Liver (tissue), 9 donors: ENCODE results near the gene ELAVL3. TPM values are rescaled to one million over a fixed set of nuclear protein-coding genes. Genes with fewer than 3 reads are reported as not detected.

Experiments
- DNase-seq: peaks from one replicate; pipeline ENCODE4 v3.0.0-alpha.2; 2017; ENCODE audit warnings: low spot score
- H3K27ac ChIP-seq, 2 donors: one replicate each; pipeline ENCODE4 v1.7.0; 2013; ENCODE audit warnings: inconsistent platforms in 2 of 2, low read length in 2 of 2, control low read depth in 1 of 2, low read depth in 1 of 2, mild to moderate bottlenecking in 1 of 2
- H3K27me3 ChIP-seq, 4 donors: one replicate each; pipeline versions ENCODE4 v1.6.1 to v1.7.0; 2013; ENCODE audit warnings: low read length in 3 of 4, inconsistent platforms in 1 of 4, mild to moderate bottlenecking in 1 of 4, moderate library complexity in 1 of 4; ENCODE audit not compliant: control insufficient read depth in 4 of 4, insufficient read depth in 4 of 4
- H3K36me3 ChIP-seq, 4 donors: one replicate each; pipeline versions ENCODE4 v1.6.1 to v1.7.0; 2013; ENCODE audit warnings: low read length in 3 of 4, mild to moderate bottlenecking in 3 of 4, low read depth in 1 of 4, moderate library complexity in 1 of 4; ENCODE audit not compliant: control insufficient read depth in 4 of 4, insufficient read depth in 3 of 4
- H3K4me1 ChIP-seq, 4 donors: one replicate each; pipeline versions ENCODE4 v1.6.1 to v1.7.0; 2013; ENCODE audit warnings: low read length in 3 of 4, mild to moderate bottlenecking in 3 of 4, moderate library complexity in 1 of 4; ENCODE audit not compliant: control insufficient read depth in 4 of 4, insufficient read depth in 4 of 4
- H3K4me3 ChIP-seq, 3 donors: one replicate each; pipeline versions ENCODE4 v1.6.1 to v1.7.0; 2013; ENCODE audit warnings: low read length in 3 of 3, control low read depth in 1 of 3, low read depth in 1 of 3, mild to moderate bottlenecking in 1 of 3
- H3K9ac ChIP-seq, 2 donors: one replicate each; pipeline ENCODE4 v1.7.0; 2013; ENCODE audit warnings: low read length in 2 of 2, mild to moderate bottlenecking in 2 of 2, moderate library complexity in 2 of 2, control low read depth in 1 of 2, low read depth in 1 of 2
- H3K9me3 ChIP-seq, 4 donors: one replicate each; pipeline versions ENCODE4 v1.6.1 to v1.7.0; 2013; ENCODE audit warnings: low read length in 3 of 4; ENCODE audit not compliant: control insufficient read depth in 4 of 4
- CTCF ChIP-seq: fragments of 150-350 bp; IDR thresholded peaks from 2 replicates; pipeline ENCODE4 v1.5.1; 2017; ENCODE audit warnings: improper control_type of control experiment, low read depth, low read length; ENCODE audit not compliant: missing input control
- EGR1 ChIP-seq, 2 donors: IDR thresholded peaks; 2 replicates each; pipeline ENCODE4 v1.6.1; 2016 to 2018; ENCODE audit warnings: antibody characterized with exemption in 2 of 2, low read depth in 2 of 2
- FOXA2 ChIP-seq: IDR thresholded peaks from 2 replicates; pipeline ENCODE4 v1.6.1; 2016; ENCODE audit warnings: antibody characterized with exemption
- GABPA ChIP-seq, 2 donors: IDR thresholded peaks in 1 of 2; conservative IDR thresholded peaks in 1 of 2; 2 replicates each; pipeline ENCODE4 v1.6.1; 2016; ENCODE audit warnings: antibody characterized with exemption in 2 of 2, mild to moderate bottlenecking in 1 of 2, moderate library complexity in 1 of 2
- HNF4A ChIP-seq, 2 donors: conservative IDR thresholded peaks; 2 replicates each; pipeline ENCODE4 v1.6.1; 2016; ENCODE audit warnings: antibody characterized with exemption in 2 of 2, mild to moderate bottlenecking in 2 of 2
- JUND ChIP-seq, 2 donors: IDR thresholded peaks; 2 replicates each; pipeline ENCODE4 v1.6.1; 2016; ENCODE audit warnings: antibody characterized with exemption in 2 of 2
- MAX ChIP-seq: IDR thresholded peaks from 2 replicates; pipeline ENCODE4 v1.6.1; 2016; ENCODE audit warnings: antibody characterized with exemption
- NR2F2 ChIP-seq: IDR thresholded peaks from 2 replicates; pipeline ENCODE4 v1.6.1; 2016; ENCODE audit warnings: antibody characterized with exemption
- RAD21 ChIP-seq, 2 donors: IDR thresholded peaks; 2 replicates each; pipeline ENCODE4 v1.6.1; 2016; ENCODE audit warnings: antibody characterized with exemption in 2 of 2, mild to moderate bottlenecking in 2 of 2
- RXRA ChIP-seq, 2 donors: IDR thresholded peaks; 2 replicates each; pipeline ENCODE4 v1.6.1; 2017 to 2018; ENCODE audit warnings: antibody characterized with exemption in 2 of 2, mild to moderate bottlenecking in 1 of 2
- SP1 ChIP-seq: IDR thresholded peaks from 2 replicates; pipeline ENCODE4 v1.6.1; 2018; ENCODE audit warnings: antibody characterized with exemption, mild to moderate bottlenecking
- TAF1 ChIP-seq: conservative IDR thresholded peaks from 2 replicates; pipeline ENCODE4 v1.6.1; 2016; ENCODE audit warnings: antibody characterized with exemption, mild to moderate bottlenecking
- YY1 ChIP-seq: IDR thresholded peaks from 2 replicates; pipeline ENCODE4 v1.6.1; 2016; ENCODE audit warnings: antibody characterized with exemption, mild to moderate bottlenecking
- ZBTB33 ChIP-seq: IDR thresholded peaks from 2 replicates; pipeline ENCODE4 v1.6.1; 2016; ENCODE audit warnings: antibody characterized with exemption
- WGBS: extraction: QIAGEN DNeasy Blood & Tissue Kit; methylation state at CpG from one replicate; pipeline ENCODE4 v1.1.7; 2013; 5-methylcytosine and 5-hydroxymethylcytosine counted together
- polyA plus RNA-seq, 2 donors: library from polyadenylated mRNA; stranded (reverse) in 1 of 2; unstranded in 1 of 2; fragments of 200-250 nt in 1 of 2; fragments of >200 nt in 1 of 2; fragmentation: Nextera tagmentation in 1 of 2; extraction: Ambion mirVana in 1 of 2; gene quantifications; one replicate each; pipeline versions ENCODE4 v1.2.1 to v1.2.3, GENCODE V29; 2013 to 2015
- total RNA-seq, 2 donors: library from RNA; depleted of rRNA; stranded (reverse); fragments of >200 nt; gene quantifications; one replicate each; pipeline ENCODE4 v1.2.3, GENCODE V29; 2014
- TF ChIP-seq, protein P1 (sequence below): IDR thresholded peaks from 2 replicates; pipeline ENCODE4 v1.6.1; 2016; ENCODE audit warnings: antibody characterized with exemption, mild to moderate bottlenecking
- TF ChIP-seq, protein P2 (sequence below): IDR thresholded peaks from 2 replicates; pipeline ENCODE4 v1.6.1; 2016; ENCODE audit warnings: antibody characterized with exemption
- donor health status: healthy.
- donor health status: healthy.
- donor health status: healthy.
- donor health status: healthy.
- donor health status: healthy.

The ELAVL3 gene
- total and polyA plus RNA-seq, 4 donors: not detected

DNA sequence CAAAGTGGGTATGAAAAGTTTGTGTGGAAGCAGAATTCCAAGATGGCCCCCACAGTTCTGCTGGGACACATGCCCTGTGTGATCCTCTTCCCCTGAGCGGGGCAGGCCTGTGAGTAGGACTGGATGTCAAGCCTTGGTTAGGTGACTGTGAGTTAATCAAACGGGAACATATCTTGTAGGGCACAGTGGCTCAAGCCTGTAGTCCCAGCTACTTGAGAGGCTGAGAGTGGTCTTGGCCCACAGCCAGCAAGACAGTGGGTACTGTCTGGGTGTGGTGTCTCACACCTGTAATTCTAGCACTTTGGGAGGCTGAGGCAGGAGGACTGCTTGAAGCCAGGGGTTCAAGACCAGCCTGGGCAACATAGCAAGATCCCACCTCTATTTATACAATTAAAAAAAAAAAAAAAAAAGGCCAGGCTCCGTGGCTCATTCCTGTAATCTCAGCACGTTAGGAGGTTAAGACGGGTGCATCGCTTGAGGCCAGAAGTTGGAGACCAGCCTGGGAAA is 18.4 kb upstream of the ELAVL3 start:
- H3K36me3 ChIP-seq: peaks cover 0 to 12% (median 4%) of the 10 kb centered on the region in 4 donors
- H3K4me1 ChIP-seq: peaks cover 0 to 9% (median 1%) of the 10 kb centered on the region in 4 donors
- no peak overlapping the region for H3K9ac ChIP-seq
- no peak overlapping the region for H3K27ac ChIP-seq
- no peak for TF ChIP-seq RXRA (IDR thresholded peaks at IDR 0.05)
- TF ChIP-seq JUND (IDR thresholded peaks at IDR 0.05): no peak
- no peak for TF ChIP-seq CTCF
- no peak for TF ChIP-seq RAD21 (IDR thresholded peaks at IDR 0.05)
- no peak for TF ChIP-seq ZBTB33
- TF ChIP-seq NR2F2: no peak
- TF ChIP-seq HNF4A (conservative IDR thresholded peaks at IDR 0.05): no peak
- no peak for TF ChIP-seq FOXA2
- TF ChIP-seq, protein P1, sequence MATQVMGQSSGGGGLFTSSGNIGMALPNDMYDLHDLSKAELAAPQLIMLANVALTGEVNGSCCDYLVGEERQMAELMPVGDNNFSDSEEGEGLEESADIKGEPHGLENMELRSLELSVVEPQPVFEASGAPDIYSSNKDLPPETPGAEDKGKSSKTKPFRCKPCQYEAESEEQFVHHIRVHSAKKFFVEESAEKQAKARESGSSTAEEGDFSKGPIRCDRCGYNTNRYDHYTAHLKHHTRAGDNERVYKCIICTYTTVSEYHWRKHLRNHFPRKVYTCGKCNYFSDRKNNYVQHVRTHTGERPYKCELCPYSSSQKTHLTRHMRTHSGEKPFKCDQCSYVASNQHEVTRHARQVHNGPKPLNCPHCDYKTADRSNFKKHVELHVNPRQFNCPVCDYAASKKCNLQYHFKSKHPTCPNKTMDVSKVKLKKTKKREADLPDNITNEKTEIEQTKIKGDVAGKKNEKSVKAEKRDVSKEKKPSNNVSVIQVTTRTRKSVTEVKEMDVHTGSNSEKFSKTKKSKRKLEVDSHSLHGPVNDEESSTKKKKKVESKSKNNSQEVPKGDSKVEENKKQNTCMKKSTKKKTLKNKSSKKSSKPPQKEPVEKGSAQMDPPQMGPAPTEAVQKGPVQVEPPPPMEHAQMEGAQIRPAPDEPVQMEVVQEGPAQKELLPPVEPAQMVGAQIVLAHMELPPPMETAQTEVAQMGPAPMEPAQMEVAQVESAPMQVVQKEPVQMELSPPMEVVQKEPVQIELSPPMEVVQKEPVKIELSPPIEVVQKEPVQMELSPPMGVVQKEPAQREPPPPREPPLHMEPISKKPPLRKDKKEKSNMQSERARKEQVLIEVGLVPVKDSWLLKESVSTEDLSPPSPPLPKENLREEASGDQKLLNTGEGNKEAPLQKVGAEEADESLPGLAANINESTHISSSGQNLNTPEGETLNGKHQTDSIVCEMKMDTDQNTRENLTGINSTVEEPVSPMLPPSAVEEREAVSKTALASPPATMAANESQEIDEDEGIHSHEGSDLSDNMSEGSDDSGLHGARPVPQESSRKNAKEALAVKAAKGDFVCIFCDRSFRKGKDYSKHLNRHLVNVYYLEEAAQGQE: no peak
- TF ChIP-seq GABPA (IDR thresholded peaks at IDR 0.05 in 1 of 2, conservative IDR thresholded peaks at IDR 0.05 in 1 of 2): no peak
- no peak for TF ChIP-seq TAF1
- no peak for TF ChIP-seq YY1
- no peak for TF ChIP-seq EGR1 (IDR thresholded peaks at IDR 0.05; ENCODE audit: low read depth in 2 of 2)
- no peak for TF ChIP-seq SP1
- TF ChIP-seq, protein P2, sequence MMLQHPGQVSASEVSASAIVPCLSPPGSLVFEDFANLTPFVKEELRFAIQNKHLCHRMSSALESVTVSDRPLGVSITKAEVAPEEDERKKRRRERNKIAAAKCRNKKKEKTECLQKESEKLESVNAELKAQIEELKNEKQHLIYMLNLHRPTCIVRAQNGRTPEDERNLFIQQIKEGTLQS: no peak
- TF ChIP-seq MAX: no peak
- 97% methylated on average over 6 of the region's 6 CpGs for WGBS
- no peaks in the 10 kb centered on the region for H3K27me3 ChIP-seq
- H3K4me3 ChIP-seq: no peak overlapping the region
- no peak for DNase-seq
- no peaks in the 10 kb centered on the region for H3K9me3 ChIP-seq
